ENCODE results near the gene ITGA7.

ITGA7 gene

GRCh38 chr12:55718015-55718414 lies 10.3 kb upstream of the ITGA7 start:
- no peak for DNase-seq

DNA sequence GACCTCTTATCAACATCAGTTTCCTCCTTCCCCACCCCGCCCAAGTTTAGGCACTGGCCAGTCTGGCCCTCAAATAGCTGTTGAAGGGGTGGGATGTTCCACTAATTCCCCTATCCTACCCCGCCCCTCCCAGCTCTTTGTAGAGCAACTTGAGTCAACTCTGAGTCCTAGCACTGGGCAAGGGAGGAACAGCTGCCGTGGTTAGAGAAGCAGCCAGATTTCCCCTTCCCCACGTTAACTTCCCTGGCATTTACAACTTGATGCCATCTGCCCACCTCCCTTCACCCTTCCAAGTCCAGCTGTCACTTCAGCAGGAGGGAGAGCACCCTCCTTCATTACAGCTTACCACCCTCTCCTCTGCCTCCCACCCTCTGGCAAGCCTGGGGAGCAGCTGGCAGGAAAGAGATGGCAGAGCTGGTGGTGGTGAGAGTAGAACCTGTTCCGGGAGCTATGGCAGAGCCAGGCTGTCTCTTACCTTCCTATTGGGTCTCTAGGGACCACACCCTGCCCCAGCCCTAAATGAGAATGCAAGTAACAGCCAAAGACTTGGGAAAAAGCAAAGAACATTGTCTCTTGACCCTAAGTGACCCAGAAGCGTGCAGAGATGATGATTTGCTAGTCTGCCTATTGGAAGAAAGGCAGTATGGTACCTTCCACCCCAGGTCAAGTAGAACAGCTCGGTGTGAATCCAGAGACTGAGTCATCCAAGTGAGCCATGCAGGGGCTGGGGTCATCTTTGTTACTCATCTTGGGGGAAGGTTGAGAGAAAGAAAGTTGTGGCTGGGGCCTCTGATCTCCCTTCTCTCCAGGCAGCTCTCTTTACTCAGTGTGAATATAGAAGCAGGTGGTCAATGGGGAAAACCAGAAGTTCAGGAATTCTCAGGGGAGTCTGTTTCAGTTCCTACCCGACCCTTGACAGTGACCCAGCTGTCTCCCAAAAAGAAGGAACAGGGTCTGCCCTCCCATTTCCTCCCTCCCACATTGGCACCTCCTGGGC lies 9.6 kb upstream of the ITGA7 start:
- peak; percentile 95 for DNase-seq

DNA sequence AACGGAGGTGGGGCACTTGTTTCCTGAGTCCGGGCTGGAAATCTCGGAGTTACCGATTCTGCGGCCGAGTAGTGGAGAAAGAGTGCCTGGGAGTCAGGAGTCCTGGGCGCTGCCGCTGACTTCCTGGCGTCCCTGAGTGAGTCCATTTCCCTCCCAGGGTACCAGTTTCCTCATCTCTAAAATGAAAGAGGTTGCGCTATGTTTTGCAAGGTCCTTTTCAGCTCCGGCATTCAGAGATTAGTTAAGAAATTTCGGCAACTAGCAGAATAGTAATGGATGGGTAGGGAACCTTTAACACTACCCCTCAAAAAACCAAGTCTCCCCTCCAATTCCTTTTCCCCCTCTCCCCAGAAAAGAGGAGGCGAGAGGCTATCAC lies 8.9 kb upstream of the ITGA7 start:
- DNase-seq = no peak

DNA sequence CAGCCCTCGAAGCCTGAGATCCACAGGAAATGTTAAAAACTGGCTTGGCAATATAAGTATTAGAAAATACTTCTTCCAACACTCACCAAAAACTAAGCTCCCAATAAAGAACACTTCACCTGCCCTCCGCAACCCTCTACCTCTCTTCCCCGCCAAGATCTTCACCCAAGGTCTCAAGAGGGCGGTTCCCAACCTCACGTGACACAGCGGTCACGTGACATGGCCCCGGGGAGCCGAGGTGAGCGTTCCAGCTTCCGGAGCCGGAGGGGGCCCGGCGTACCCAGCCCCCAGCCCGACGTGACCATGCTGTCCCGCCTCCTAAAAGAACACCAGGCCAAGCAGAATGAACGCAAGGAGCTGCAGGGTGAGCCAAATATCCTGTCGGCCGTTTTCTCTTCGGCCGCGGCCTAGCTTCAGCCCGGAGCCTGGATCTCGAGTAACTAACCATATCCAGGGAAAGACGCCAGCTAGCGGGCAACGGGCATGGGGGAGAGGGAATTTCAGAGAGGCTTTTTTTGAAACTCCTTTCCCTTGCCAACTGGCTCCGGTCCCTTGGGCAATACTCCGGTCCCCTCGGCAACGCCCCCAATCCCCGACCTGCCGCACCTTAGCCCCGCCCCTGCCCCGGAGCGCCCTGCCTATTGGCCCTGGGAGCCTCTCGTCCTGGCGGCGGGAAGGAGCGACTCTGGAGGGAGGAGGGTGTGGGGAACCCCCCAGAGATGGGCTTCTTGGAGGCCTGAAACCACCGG lies 8.3 kb upstream of the ITGA7 start, which contains the start of gene BLOC1S1:
TSS of gene BLOC1S1 (plus strand) at position 214 of the 749 bp plus-strand sequence. CDS start at position 220, 6 bp downstream.
- DNase-seq = peak; percentile 97

GRCh38 chr12:55715169-55715764 lies 7.6 kb upstream of the ITGA7 start:
- no peak for DNase-seq

DNA sequence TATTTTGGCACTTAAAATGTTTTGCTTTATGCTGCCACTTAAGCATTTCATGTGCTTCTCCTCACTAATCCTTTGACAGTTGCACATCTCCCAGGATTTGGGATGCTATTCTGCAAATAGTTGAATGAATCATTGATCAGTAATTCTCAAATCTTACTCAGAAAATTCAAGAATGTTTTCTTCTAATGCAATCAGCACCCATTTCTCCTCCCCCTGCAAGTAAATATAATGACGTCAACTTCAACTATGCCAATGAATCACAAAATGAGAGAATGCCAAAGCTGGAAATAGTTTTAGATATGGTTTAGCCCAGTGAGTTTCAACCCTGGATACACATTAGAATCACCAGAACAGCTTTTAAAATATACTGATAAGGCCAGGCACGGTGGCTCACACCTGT lies 6.0 kb upstream of the ITGA7 start:
- DNase-seq = no peak

DNA sequence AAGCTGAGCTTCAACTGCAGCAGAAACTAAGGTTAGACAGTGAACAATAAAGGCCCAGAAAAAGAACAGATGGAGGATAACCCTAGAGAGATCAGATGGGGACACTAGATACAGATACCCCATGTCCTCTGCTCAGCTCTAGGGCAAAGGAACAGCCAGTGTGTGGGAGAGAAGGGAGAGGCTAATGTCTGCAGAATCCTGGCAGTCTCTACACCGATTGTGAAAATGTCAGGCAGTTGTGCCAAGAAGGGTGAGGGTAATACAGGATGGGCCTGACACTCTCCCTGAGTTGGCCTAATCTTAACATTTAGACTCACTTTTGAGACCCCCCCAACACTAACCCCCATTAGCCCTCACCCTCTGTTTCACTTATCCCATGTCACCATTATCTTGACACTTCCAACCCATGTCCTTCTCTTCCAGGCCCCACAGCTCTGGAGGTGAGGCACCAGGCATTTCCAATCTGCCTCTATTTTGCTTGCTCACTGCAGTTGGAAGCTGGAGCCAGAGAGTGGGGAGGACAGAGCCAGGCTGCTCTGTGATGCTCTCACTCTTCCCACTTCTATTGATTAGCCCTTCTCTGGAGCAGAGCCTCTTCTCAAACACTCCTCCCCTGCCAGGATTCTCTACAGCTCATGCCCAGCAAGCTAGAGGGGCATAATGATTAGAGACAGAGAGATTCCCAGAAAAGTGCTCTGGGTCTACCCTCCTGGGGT lies 5.2 kb upstream of the ITGA7 start:
- DNase-seq = no peak

- no peak for DNase-seq
Measured at GRCh38 chr12:55711786-55712553, 4.3 kb upstream of the ITGA7 start.

- DNase-seq = no peak
Measured at GRCh38 chr12:55708695-55709233, 1.1 kb upstream of the ITGA7 start.

DNA sequence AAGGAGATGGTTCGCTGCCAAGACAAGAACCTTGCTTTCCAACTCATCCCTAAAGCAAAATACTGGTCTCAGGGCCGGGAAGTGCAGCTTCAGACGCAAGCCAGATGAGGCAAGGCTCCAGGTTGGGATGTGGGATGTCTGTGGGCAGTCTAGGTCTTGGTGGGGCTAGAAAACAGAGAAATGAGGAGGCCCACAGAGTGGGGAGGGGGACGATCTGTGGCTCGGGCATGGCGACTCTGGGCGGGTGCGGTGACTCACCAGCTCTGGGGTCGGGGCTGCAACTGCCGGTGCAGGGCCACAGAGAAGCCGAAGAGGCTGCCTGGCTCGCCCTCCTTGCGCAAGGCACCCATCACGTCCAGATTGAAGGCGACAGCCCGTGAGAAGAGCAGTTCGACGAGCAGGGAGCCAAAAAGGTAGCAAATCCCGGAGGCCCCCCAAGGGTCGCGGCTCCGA lies 459 bp downstream of the ITGA7 start:
- peak; percentile 27 for DNase-seq

DNA sequence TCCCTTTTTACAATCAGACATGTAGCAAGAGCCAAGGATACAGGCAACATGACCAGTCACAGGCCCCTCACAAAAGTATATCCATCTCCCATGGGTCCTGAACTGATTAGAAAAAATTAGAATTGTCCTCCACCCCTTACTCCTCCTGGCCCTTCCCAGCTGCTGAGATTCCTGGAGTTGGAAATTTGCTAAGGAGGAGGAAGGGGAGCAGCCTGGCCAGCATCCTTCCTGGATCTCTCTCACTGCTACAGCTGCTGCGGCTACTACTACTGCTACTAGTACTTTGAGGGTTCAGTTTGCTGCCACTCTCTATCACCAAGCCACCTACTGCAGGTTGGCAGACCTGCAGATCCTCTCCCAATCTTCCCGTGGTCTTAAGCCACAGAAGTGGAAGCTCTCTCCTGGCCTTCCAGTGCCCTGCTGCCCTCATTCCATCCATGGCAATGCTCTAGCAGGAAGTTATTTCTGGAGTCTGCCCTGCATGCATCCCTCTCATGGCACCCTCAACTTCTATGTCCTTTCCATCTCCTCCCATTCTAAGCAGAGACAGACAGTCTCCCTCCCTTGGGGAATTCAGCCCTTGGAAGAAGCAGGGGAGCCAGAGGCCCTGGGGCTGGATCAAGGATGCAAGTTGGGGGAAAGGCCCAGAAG lies 1.0 kb downstream of the ITGA7 start:
- no peak for DNase-seq

GRCh38 chr12:55705782-55706402 lies 1.8 kb downstream of the ITGA7 start:
- no peak for DNase-seq

GRCh38 chr12:55704824-55705718 lies 2.6 kb downstream of the ITGA7 start:
- no peak for DNase-seq

GRCh38 chr12:55703901-55704761 lies 3.6 kb downstream of the ITGA7 start:
- no peak for DNase-seq

DNA sequence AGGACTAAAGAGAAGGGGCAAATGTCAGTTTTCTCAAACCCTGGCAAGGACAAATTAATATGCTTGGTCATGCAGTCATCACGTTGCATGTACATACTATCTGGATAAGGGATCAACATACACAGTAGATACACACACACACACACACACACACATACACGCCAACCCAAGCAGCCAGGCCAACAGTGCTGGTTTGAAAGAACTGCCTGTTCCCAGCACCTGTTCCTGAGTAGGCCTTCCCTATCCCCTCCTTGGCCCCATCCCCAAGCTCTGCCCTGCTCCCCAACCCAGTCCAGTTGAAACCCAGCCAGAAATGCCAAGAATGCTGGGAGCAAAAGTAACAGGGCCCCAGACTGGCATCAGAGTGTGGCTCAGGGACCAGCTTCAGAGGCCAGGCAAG lies 4.4 kb downstream of the ITGA7 start:
- no peak for DNase-seq

DNA sequence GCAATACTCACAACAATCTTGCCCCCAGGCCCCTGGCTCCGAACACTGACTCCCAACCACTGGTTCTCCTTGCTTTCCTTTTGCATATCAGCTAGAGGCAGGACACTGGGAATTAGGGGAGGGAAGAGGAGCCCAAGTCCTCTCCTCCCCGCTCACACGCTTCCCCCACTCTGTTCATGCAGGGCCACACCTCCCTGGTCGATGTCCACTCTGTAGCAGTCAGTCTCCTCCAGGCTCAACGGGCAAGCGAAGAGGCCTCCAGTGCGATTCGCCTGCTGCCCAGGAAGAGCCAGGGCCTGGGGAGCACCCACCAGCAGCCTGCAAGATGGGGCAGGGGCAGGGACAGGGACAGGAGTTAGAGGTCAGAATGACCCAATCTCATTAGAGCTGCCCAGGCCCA lies 4.8 kb downstream of the ITGA7 start:
- no peak for DNase-seq

- DNase-seq = no peak
Measured at GRCh38 chr12:55700255-55701018, 7.3 kb downstream of the ITGA7 start.
